Dedifferentiated amniotic fluid mesenchymal stem cell (primary cell): ENCODE measurements around the gene DPT.

Experiments
- DNase-seq: peaks from one replicate; pipeline ENCODE4 v3.0.0-alpha.2; 2016; ENCODE audit errors: extremely low spot score

DPT gene

DNA sequence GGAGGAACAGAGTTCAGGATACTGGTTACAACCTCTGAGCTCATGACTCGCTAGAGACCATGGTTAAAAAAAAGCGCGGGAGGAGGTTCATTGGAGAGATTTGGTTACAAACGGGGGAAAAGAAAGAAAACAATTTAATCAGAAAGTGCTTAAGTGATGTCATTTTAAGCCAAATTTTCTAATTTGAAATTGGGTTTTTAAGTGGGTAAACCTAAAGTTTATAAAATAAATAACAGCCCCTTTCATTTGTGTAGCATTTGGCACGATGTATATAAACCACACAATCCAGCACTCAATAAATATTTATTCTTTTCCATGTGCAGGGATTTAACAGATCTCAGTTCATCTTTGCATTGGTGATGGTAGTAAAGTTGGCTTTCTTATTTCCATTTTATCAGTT is 7.0 kb upstream of the DPT start:
- no peak for DNase-seq

DNA sequence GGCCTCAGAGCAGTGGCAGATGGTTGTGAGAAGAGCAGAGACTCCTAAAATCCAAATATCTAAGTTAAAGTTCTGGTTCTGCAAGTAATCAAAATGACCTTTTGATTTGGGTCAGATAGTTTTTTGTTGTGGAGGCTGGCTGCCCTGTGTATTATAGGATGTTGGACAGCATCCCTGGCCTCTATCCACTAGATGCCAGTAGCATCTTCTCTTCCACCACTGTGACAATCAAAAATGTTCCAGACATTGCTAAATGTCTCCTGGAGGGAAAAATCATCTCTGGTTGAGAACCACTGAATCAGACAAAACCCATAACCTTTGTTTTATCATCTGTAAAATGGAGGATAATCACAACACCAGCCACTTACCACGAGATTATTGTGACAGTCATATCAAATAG is 5.9 kb upstream of the DPT start:
- no peak for DNase-seq

GRCh38 chr1:168734271-168734670 is 5.3 kb upstream of the DPT start:
- no peak for DNase-seq

GRCh38 chr1:168733241-168733640 is 4.2 kb upstream of the DPT start:
- DNase-seq = no peak

DNA sequence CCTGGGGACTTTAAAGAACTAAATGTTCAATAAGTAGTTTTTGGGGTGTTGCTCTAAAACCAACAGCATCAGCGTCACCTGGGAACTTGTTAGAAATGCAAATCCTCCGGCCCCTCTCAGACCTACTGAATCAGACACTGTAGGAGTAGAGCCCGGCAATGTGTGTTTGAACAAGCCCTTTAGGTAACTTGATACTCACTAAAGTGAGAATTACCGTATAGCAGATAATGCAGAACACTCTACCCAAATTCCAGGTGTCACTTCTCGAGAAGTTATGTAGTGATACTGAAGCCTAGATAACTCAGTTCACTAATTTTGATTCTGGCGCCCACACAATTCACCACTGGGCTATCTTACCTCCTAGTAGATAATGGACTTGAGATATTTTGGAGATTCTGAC is 3.7 kb upstream of the DPT start:
- no peak for DNase-seq

DNA sequence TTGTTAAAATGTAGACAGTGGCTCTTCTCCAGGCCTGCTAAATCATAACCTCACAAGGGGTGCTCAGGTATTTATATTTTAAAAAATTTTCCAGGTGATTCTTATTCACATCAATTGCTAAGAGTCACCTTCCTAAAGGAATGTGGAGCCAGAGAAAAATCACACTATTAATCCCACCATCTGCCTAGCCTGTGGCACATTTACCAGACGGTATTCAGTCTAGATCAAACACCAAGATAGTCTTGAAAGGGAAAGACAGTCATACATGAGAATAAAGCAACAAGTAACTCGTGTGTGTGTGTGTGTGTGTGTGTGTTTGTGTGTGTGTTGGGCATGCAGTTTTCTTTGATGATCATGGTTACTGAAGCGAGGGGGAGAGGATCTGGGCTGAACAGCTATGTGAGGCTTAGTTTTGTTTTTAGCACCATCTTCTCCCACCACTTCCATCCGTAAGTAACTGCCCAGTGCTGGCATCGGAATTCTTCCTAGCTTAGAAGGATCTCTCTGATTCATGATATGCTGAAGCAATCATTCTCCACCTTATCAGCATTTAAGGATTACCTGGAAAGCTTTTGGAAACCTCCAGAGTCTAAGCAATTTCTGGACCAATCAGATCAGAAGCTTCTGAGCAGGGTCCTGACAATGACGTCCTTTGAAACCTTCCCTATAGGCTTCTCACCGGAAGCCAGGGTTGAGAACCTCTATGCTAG is 2.4 kb upstream of the DPT start:
- no peak for DNase-seq

DNA sequence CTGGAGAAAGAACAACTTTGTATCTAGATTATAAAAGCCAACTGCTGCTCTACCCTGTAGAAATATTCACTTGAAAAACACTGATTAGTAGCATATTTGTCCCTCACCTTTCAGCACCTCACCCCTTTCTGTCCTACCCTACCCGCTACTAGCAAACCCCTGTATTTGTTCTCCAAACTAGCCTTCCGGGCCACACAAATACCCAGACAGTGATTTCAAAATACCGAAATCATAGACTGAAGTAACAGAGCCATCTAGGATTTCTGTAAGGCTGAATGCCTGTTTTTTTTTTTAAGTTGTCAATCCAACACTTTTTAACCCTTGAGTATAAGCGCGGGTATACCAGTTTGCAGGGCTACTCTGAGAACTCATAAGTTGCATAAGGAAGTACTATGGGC is 398 bp upstream of the DPT start:
- no peak for DNase-seq

DNA sequence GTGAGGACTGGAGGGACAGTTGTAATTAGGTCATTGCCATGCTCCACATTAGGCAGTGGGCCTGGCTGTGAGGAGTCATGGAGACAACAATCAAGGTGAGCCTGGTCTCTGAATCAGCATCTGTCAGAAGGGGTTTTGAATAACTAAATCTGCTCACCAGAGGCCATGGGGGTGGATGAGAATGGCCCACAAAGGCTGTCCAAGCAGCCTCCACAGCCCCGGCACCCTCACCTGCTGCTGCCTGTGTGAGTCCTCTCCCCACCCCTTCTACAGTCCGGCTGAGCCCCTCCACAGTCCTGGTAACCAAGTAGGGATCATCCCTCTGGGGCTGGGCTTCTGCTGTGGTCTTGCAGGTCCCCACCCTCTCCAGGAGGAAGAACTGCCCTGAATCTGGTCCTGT is 2.3 kb downstream of the DPT start:
- no peak for DNase-seq

DNA sequence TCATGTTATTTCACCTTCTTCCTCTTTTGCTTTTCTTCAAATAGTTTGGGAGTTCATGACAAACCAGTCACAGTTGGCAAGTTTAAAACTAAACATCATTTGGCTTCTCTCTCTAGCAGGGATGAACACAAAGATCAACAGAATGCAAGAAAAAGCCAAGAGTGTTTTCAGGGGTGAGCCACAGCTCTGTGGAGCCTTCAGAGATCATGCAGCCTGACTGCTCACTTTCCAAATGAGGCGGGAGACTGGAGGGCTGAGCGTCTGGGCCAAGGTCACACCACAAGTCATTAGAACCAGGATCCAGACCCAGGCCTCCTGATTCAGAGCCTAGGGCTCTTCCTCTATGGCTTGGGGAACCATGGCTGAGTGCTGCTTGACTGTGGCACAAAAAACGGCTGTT is 2.7 kb downstream of the DPT start:
- DNase-seq = no peak

- DNase-seq = no peak
Measured at GRCh38 chr1:168725831-168726230, 3.2 kb downstream of the DPT start.

DNA sequence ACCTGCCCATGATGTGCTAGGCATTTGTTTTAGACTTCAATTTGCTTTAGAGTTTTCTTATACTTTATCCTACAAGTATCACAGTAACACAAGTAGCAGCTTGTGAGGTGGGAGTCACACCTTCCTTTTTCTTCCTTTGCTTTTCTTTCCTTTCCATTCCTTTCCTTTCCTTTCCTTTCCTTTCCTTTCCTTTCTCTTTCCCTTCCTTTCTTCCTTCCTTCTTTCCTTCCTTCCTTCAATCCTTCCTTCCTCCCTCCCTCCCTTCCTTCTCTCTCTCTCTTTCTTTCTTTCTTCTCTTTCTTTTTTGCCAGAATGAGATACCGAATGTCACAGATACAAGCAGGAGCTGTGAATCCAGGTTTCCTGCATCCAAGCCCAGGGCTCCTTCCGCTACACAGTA is 3.9 kb downstream of the DPT start:
- no peak for DNase-seq

- no peak for DNase-seq
Measured at GRCh38 chr1:168723000-168723399, 6.0 kb downstream of the DPT start.

- DNase-seq = no peak
Measured at GRCh38 chr1:168720839-168721238, 8.2 kb downstream of the DPT start.

DNA sequence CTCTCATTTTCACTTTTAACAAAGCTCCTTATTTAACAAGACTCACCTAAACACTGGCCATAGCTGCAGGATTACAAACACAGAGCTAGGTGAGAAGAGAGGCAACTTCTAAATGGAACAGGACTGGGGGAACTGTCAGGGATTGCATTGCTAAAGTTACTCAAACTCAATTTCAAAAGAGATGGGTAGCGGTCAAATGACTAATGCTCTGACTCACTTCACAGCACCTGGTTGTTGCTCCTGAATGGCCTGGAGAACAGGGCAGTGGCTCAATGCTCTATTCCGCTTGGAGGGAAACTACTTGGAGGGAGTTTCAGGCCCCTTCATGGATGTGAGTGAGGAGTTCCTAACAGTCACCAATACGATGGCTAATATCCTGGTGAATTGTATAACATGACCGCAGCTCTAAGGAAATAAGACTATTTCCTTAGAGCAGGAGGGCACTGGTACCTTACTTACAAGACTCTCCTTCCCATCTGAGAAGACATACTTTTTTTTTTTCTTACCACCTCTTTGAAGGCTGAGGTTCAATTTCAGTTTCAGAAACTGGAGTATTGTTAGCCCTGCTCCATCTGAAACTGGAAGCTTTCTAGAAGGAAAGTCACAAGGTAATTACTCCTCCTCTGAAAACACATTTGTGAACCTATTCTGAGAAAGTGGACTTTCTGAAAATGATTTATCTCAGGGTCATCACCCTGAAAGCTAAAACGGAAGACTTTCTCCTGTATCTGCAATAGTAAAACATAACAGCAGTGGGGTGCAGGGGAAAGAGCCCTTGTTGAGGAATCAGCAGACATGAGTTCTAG is 9.5 kb downstream of the DPT start:
- DNase-seq = no peak

- DNase-seq = no peak
Measured at GRCh38 chr1:168717906-168718891, 10.8 kb downstream of the DPT start.

- DNase-seq = no peak
Measured at GRCh38 chr1:168714012-168714411, 15.0 kb downstream of the DPT start.

- DNase-seq = peak; percentile 83
Measured at GRCh38 chr1:168709405-168710363, 19.3 kb downstream of the DPT start.

DNA sequence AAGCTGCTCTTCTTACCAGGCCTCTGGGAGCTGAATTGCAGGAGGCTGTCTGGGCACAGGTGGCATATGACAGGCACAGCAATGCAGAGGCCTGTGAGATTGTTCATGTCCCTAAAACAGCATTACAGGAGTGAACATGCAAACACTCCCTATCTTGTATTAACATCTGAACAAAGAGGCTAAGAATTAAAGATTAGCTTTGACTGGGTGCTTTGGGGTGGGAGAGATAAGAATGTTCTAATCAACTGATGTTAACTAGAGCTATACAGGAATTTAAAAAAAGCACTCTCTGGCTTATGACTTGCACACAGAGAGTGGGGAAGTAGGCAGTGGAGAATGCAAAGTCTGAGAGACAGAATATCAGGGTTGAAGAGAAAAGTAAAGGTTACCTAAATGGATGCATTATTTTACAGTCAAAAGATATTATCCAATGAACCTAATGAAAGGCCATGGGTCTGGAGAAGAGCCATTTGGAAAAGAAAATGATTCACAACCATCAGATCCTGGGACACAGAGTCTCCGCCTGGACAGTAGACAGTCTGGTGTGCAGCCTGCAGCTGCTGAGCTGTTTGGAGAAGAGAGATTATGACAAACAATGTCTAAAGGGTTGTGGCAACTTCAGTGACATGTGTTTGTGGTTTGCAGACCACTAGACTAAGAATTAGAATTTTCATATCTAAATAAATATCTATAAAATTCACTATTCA is 20.2 kb downstream of the DPT start:
- DNase-seq = no peak

DNA sequence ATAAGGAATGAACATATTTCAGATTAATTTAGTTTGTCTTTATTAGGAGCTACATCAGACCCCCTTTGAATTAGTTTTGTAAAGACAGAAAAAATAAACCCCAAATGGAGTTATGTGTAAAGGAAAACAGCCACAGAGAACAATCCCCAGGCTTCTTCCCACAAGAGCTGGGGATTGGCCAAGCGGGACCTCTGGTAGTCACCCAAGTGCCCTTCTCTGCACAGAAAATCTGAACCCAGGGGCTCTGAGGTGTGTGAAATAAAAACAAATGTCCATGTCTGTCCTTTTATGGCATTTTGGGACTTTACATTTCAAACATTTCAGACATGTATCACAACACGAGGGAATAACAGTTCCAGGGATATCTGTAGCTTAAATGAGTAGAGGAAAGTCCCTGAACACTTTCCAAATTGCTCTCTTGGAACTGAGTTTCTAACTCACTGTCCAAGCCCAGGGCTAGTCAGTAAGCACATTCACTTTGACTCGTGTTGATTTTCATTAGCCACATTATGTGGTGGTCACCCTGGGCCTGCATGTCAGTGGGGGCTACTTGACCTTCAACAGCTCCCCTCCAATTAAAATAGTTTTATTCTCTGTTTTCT is 22.5 kb downstream of the DPT start:
- no peak for DNase-seq
